ENCODE measurements around the gene RAPSN.

DNA sequence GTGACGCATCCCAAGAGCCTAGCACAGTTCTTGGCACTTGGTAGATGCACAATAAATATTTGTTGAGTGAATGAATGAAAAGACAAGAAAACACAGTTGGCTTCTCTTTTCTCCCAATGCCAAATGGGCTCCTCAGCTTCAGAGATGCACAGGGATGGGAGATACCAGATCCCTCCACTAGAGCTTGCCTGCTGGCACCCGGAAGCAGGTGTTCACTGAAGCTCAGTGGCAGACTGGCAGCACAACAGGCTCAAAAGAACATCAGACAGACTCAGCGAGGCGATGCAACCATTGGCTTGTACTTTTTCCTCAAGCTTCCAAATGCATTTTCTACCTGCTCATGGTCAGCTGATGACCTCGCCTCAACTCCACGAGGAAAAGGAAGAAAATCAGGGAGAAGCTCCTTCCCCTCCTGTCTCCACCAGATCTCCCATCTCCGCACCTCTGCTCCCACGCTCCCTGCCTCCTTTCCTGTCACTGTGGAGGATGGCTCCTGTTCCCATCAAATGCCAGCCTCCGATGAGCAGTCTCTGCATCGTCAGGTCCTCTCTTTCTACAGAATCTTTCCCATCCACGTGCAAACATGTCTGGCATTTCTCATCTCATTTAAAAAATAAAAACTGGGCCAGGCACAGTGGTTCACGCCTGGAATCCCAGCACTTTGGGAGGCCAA lies 5.8 kb downstream of the RAPSN start:
- TF ChIP-seq, protein P1, sequence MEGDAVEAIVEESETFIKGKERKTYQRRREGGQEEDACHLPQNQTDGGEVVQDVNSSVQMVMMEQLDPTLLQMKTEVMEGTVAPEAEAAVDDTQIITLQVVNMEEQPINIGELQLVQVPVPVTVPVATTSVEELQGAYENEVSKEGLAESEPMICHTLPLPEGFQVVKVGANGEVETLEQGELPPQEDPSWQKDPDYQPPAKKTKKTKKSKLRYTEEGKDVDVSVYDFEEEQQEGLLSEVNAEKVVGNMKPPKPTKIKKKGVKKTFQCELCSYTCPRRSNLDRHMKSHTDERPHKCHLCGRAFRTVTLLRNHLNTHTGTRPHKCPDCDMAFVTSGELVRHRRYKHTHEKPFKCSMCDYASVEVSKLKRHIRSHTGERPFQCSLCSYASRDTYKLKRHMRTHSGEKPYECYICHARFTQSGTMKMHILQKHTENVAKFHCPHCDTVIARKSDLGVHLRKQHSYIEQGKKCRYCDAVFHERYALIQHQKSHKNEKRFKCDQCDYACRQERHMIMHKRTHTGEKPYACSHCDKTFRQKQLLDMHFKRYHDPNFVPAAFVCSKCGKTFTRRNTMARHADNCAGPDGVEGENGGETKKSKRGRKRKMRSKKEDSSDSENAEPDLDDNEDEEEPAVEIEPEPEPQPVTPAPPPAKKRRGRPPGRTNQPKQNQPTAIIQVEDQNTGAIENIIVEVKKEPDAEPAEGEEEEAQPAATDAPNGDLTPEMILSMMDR (conservative IDR thresholded peaks at IDR 0.05; ENCODE audit: low read depth, low read length): no peak
- no peak for TF ChIP-seq EZH2 (IDR thresholded peaks at IDR 0.05; ENCODE audit: low read length, unreplicated experiment)
- no peak for TF ChIP-seq EZH2phosphoT487 (IDR thresholded peaks at IDR 0.05; ENCODE audit: borderline replicate concordance, low read length)
